GOT3 (cell line): ENCODE data around the gene ETS1.
A peak's percentile ranks its signal among the peaks of the same experiment; 100 is the strongest.

Experiments
- DNase-seq: peaks from one replicate; lab custom pipeline; 2025; ENCODE audit warnings: mixed read lengths; lab: John Stamatoyannopoulos, UW

Gene ETS1

GRCh38 chr11:128500493-128500892, 86.9 kb downstream of the ETS1 start:
- DNase-seq = no peak

- no peak for DNase-seq
Observed at GRCh38 chr11:128499613-128500253, 87.6 kb downstream of the ETS1 start.

- DNase-seq = no peak
Observed at GRCh38 chr11:128498721-128499245, 88.6 kb downstream of the ETS1 start.

GRCh38 chr11:128497776-128498095, 89.6 kb downstream of the ETS1 start:
- DNase-seq = no peak

- DNase-seq = peak; percentile 64
Observed at GRCh38 chr11:128497061-128497775, 90.1 kb downstream of the ETS1 start.

- no peak for DNase-seq
Observed at GRCh38 chr11:128496692-128497060, 90.7 kb downstream of the ETS1 start.

- no peak for DNase-seq
Observed at GRCh38 chr11:128496249-128496648, 91.1 kb downstream of the ETS1 start.

- no peak for DNase-seq
Observed at GRCh38 chr11:128494418-128495332, 92.7 kb downstream of the ETS1 start.

- no peak for DNase-seq
Observed at GRCh38 chr11:128493570-128493965, 93.8 kb downstream of the ETS1 start.

- DNase-seq = no peak
Observed at GRCh38 chr11:128492903-128493569, 94.3 kb downstream of the ETS1 start.

- DNase-seq = no peak
Observed at GRCh38 chr11:128492461-128492860, 94.9 kb downstream of the ETS1 start.

- no peak for DNase-seq
Observed at GRCh38 chr11:128491195-128491936, 96.0 kb downstream of the ETS1 start.

- no peak for DNase-seq
Observed at GRCh38 chr11:128490092-128490491, 97.3 kb downstream of the ETS1 start.

- no peak for DNase-seq
Observed at GRCh38 chr11:128488471-128488870, 98.9 kb downstream of the ETS1 start.

- DNase-seq = no peak
Observed at GRCh38 chr11:128487978-128488377, 99.4 kb downstream of the ETS1 start.

- DNase-seq = no peak
Observed at GRCh38 chr11:128484172-128484571, 103.2 kb downstream of the ETS1 start.

GRCh38 chr11:128483211-128483788, 104.1 kb downstream of the ETS1 start:
- no peak for DNase-seq

- no peak for DNase-seq
Observed at GRCh38 chr11:128482512-128483191, 104.7 kb downstream of the ETS1 start.

GRCh38 chr11:128482092-128482491, 105.3 kb downstream of the ETS1 start:
- no peak for DNase-seq

GRCh38 chr11:128481135-128481534, 106.2 kb downstream of the ETS1 start:
- no peak for DNase-seq
